T-helper 22 cell (primary cell): ENCODE data around the gene PIEZO1.
"Not testable (repeated sequence)": the region's sequence is repeated elsewhere in the genome, so short reads cannot be mapped to it uniquely, and the experiment has no call there.

ENCODE experiments used
- DNase-seq: peaks from one replicate; pipeline ENCODE4 v3.0.0-alpha.2; 2020; ENCODE audit warnings: low read depth

Gene PIEZO1

GRCh38 chr16:88782454-88783390, 2.3 kb downstream of the PIEZO1 start:
- DNase-seq = peak; percentile 68

DNA sequence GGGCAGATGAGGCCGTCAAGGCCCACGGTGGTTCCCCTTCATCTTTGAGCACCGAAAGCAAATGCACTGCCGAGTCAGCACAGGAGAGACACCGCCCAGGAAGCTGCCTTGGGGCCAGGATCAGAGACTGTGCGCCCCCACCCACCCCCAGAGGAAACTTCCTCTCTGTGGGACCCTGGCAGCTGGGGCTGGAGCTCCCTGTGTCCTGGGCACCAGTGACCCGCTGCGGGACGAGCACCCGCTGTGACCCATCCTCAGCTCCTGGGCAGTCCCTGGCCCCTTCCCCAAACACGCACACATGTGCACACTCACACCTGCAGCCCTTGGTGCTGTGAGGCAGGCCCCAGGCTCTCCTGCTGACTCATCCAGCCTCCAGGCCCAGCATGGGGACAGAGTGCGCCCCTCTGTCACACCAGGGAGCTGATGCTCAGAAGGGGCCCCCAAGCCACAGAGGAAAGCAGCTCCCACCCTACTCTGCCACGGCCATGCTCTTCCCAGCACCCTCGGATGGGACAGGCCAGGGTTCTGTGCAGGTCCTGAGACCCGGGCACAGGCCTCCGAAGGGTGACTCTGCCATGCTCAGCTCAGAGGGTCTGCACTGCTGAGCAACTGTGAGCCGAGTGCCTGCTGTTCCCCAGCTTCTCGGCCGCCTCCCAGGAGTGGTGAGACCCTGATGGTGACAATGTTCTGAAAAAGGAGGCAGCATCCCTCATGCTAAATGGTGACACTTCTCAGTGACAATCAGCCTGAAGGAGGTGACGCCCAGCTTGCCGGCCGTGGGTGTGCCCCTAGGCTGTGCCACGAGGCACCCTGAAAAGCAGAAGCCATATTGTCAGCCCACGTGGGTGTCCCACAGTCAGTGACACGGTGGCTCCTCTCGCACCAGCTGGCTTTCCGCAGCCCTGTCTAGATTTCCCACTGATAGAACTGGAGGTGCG, 3.6 kb downstream of the PIEZO1 start:
- DNase-seq = peak; percentile 61

GRCh38 chr16:88780142-88781062, 4.6 kb downstream of the PIEZO1 start:
- DNase-seq = no peak

DNA sequence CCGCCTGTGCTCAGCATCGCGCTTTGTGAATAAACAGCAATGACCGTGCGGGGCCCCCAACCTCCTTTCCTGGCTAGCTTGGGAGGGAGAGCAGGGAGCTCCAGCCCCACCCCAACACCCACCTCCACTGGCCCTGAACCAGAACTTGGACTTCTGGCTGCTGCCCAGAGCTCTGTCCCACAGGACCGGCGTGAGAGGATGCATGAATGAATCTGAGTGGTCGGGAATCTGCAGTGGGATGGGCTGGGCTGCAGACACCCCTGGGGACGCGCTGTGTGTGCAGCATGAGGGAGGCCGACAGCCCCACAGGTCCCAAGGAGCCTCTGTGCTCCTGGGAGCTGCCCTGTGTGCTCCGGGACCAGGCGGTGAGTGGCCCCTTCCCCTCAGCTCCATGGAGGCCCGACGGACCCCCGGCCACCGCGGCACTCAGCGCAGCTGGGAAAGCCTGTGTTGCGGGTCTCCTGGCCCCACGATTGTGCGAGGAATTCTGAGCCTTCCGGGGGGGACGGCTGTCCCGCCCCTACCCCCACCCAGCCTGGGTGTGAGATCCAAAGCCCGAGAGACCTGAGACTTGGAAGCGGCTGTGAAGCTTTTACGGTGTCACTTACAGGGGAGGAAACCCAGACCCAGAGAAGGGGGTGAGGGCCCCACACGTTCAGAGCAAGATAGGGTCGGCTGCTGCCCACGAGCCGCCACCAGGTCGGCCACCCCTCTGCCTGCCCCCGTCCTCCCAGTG, 5.4 kb downstream of the PIEZO1 start:
- no peak for DNase-seq

DNA sequence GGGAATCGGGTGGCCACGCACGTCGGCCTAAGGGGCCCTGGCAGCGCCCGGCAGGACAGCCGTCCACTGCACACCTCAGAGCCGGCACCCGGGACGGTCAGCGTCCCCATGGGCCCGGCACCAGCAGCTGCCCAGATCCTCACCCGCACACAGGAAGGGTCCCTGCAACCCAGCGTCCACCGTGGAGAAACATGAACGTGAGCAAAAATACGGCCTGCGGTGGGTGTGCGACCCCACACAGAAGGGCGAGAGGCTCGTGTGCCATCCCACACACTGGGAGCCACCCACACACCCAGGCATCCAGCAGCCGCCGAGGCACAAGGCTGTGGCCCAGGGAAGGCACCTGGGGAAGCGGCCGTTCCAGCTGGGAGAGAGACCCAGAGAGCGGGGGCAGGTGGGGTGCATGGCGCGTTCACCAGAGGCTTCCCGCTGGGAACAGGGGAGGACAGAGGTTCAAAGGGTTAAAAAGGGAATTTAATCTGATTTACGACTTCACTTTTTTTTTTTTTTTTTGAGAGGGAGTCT, 6.4 kb downstream of the PIEZO1 start:
- DNase-seq = no peak

- no peak for DNase-seq
Observed at GRCh38 chr16:88778271-88778525, 6.8 kb downstream of the PIEZO1 start.

GRCh38 chr16:88777471-88778270, 7.3 kb downstream of the PIEZO1 start:
- DNase-seq = no peak

DNA sequence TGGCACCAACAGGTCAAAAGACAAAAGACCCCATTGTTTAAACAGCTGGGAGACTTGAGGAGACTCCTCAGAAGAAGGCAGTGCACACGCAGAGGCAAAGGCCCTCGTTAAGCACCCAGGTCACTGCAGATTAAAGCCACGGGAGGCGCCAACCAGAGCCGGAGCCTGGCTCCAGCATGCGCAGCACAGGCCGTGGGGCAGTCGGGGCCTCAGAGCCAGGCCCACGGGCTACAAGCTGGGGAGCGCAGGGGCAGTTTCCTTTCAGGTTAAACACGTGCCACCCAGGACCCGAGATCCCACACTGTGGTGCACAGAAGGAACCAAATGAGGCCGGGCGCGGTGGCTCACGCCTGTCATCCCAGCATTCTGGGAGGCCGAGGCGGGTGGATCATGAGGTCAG, 9.2 kb downstream of the PIEZO1 start:
- no peak for DNase-seq

GRCh38 chr16:88774544-88775393, 10.3 kb downstream of the PIEZO1 start:
- DNase-seq = no peak

GRCh38 chr16:88773812-88774291, 11.2 kb downstream of the PIEZO1 start:
- no peak for DNase-seq

- no peak for DNase-seq
Observed at GRCh38 chr16:88772871-88773811, 11.9 kb downstream of the PIEZO1 start.

DNA sequence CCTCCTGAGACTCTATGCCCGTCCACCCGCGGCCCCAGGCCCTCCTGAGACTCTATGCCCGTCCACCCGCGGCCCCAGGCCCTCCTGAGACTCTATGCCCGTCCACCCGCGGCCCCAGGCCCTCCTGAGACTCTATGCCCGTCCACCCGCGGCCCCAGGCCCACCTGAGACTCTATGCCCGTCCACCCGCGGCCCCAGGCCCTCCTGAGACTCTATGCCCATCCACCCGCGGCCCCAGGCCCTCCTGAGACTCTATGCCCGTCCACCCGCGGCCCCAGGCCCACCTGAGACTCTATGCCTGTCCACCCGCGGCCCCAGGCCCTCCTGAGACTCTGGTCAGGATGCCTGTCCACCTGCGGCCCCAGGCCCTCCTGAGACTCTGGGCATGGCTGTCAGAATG, 13.2 kb downstream of the PIEZO1 start:
- not testable (repeated sequence) for DNase-seq

- DNase-seq = no peak
Observed at GRCh38 chr16:88771294-88771772, 13.7 kb downstream of the PIEZO1 start.

- no peak for DNase-seq
Observed at GRCh38 chr16:88770461-88771293, 14.3 kb downstream of the PIEZO1 start.

DNA sequence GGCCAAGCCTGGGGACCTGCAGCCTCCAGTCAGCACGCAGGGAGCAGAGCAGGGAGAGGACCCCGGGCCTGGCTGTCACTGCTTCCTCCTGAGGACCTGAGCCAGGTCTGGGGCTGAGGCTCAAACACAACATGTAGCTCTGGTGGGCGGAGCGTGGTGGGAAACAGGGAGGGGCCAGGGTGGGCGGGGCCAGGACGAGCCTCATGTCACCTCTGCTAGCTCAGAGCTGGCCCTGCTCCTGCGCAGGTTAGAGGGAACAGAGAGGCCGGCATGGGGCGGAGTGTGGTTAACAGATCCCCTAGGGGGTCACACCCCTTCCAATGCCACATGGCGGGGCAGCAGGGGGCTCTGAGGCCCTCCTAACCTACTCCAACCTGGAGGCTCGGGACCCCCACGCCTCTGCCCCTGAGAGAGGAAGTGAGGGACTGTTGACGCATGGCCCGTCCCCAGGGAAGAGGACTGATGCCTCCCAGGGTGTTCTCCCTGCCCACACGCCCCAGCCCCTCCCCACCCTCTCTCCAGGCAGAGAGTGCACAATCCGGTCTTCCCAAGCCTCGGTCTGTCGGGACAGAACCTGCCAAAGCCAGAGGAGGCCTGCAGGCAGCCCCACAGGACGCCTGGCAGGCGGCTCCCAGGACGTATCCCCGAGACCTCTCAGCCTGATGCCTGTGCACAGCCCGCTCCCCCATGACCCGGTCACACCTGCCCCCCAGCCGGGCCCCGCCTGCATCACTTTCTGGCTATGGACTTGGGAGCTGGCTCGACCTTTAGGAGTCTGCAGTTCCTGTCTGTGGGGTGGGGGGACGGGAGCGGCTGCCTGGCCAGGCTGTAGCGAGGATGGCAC, 15.2 kb downstream of the PIEZO1 start:
- no peak for DNase-seq
